ENCODE measurements around the gene LLGL2.
A peak's percentile ranks its signal among the peaks of the same experiment; 100 is the strongest.

DNA sequence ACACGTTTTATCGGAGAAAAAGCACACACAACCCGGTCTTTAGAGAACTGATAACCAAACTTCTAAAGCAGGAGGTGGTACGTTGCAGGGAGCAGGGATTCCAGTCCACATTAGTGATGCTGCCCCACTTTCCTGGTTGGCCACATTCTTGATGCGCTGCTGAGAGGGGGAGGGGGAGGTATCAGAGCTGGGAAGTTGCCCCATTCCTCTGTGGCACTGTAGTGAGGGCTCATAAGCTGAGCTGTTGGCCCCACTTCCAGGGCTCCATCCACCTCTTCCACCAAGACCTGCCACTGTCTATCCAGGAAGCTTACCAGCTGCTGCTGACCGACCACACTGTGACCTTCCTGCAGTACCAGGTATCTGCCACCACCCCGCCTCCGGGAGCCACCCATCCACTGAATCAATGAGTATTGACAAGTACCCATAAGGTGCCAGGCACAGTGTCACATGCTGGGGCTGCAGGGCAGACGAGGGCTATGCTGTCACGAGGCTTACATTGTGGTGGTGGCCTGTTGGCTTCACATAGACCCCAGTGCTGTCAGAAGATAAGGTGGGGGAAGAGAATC is 8.1 kb upstream of the LLGL2 start:
- TF ChIP-seq, protein P1, sequence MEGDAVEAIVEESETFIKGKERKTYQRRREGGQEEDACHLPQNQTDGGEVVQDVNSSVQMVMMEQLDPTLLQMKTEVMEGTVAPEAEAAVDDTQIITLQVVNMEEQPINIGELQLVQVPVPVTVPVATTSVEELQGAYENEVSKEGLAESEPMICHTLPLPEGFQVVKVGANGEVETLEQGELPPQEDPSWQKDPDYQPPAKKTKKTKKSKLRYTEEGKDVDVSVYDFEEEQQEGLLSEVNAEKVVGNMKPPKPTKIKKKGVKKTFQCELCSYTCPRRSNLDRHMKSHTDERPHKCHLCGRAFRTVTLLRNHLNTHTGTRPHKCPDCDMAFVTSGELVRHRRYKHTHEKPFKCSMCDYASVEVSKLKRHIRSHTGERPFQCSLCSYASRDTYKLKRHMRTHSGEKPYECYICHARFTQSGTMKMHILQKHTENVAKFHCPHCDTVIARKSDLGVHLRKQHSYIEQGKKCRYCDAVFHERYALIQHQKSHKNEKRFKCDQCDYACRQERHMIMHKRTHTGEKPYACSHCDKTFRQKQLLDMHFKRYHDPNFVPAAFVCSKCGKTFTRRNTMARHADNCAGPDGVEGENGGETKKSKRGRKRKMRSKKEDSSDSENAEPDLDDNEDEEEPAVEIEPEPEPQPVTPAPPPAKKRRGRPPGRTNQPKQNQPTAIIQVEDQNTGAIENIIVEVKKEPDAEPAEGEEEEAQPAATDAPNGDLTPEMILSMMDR (IDR thresholded peaks at IDR 0.05) = peak; percentile 13
- TF ChIP-seq EZH2phosphoT487 (IDR thresholded peaks at IDR 0.05) (no peak), EZH2 (IDR thresholded peaks at IDR 0.05) (no peak)

Data from neural progenitor cell (in vitro differentiated cells).